NCI-H1048 (cell line): ENCODE data around the gene LRRC74A.

ENCODE experiments used
- DNase-seq: peaks from one replicate; lab custom pipeline; 2025; lab: John Stamatoyannopoulos, UW

LRRC74A gene

GRCh38 chr14:76826122-76826521 lies at the start of gene LRRC74A:
Gene LRRC74A, plus strand, starts transcription at chr14:76826408. Its CDS starts 290 bp downstream, at chr14:76826698.
- DNase-seq = no peak

GRCh38 chr14:76776428-76777251 lies 49.6 kb upstream of the LRRC74A start:
- DNase-seq = no peak

DNA sequence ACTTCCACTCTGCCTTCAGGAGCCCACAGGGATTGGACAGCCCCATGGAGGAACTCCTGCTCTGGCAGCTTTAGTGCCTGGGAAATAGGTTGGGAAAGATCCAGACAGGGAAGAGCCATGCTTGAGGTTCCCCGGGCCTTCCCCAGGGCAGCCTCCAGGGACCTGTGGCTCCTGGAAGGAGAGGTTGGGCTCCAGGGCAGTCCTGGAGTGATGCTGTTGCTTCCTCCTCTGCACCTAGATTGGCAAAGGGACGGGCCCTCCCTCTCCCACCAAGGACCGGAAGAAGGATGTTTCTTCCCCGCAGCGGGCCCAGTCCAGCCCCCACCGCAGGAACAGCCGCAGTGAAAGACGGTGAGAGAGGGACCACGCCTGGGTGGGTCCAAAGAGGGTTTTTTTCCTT lies 48.5 kb upstream of the LRRC74A start:
- no peak for DNase-seq

- DNase-seq = no peak
These were observed 47.5 kb upstream of the LRRC74A start for GRCh38 chr14:76778546-76779215.

DNA sequence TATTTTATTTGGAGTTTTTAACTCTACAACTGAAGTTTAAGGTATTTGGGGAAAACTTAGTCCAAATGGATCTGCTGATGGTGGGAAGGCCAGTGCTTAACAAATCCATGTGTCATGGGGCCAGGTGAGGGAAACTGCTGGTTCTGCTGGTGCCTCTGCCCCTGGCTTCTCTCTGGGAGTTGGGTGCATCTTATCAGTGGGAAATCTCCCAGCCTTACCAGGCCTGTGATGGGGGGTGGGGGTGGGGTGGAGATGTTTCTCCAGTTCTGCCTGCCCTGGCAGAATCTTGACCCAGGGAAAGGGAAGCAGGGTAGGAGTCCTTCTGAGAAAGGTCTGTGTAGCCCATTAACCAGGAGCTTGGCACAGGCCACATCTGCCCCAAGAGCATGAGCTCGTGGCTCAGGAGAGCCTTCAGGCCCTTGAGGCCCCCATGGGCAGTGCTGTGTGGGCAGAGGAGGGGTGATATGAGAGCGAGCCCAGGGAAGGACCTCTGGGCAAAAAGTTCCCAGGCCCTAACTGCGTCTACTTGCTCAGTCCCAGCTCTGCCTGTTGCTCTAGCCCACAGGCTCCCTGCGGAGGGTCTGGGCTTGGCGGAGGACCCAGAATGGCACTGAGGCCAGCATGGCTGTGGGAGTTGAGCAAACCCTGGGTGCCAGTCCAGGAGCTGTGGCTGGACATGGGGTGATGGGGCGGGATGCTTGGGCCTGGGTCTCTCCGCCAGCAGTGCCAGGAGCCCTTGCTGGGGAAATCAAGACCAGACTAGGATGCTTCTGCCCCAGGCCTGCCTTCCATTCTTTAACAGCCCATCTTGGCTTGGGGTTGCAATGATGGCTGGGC lies 46.8 kb upstream of the LRRC74A start:
- DNase-seq = no peak

GRCh38 chr14:76780058-76780345 lies 46.2 kb upstream of the LRRC74A start:
- no peak for DNase-seq

GRCh38 chr14:76780360-76780759 lies 45.8 kb upstream of the LRRC74A start:
- no peak for DNase-seq

DNA sequence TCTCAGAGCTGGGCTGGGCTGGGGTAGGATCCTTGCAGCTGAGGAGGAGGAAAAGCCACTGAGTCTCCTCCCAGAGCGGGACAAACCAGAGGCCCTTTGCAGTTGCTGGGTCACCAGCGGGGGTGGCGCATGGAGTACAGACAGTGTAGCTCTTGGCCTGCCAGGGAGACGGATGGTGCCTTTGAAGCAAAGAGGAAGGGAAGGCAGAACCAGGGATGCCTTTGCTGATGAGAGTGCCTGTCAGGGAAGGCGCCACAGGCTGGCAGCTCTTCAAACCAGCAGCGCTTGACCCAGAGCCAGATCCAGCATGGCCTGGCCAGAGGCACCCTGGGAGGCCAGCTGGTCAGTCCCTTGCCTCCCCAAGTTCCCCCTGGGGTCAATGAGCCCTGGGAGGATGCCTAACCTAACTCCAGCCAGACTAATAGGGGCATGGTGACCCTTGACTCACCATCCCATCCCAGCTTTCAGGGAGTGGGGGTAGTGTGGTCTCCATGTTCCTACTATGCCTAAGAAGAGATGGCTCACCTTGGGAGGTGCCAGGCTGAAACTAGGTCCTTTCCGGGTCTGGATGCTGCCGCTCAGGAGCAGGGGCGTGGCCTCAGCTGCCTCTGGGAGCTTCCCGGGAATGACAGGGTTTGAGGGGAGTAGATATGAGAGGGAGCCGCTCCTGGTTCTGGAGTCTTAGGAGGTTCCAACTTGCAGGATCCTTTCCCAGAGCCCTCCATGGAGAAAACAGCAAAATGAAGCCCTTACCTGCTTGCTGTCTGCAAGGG lies 45.1 kb upstream of the LRRC74A start:
- no peak for DNase-seq

DNA sequence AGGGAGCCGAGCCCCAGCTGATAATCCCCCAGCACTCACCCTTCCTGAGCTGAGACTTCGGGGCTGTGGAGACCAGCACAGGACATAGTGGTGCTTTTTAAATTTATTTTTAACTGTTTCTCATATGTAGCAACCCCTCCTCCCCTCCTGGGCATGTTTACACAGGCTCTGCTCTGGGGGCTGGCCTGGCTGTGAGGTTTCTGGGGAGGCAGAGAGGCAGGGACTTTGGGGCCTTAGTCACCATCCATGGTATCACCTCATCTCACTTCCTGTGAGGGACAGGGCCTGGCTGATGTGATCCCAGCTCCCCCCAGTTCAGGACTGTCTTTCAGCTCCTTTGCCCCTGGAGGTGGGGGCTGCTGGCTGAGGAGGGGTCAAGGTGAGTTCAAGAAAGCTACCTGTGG lies 44.6 kb upstream of the LRRC74A start:
- no peak for DNase-seq

- DNase-seq = no peak
These were observed 43.9 kb upstream of the LRRC74A start for GRCh38 chr14:76782115-76782884.

DNA sequence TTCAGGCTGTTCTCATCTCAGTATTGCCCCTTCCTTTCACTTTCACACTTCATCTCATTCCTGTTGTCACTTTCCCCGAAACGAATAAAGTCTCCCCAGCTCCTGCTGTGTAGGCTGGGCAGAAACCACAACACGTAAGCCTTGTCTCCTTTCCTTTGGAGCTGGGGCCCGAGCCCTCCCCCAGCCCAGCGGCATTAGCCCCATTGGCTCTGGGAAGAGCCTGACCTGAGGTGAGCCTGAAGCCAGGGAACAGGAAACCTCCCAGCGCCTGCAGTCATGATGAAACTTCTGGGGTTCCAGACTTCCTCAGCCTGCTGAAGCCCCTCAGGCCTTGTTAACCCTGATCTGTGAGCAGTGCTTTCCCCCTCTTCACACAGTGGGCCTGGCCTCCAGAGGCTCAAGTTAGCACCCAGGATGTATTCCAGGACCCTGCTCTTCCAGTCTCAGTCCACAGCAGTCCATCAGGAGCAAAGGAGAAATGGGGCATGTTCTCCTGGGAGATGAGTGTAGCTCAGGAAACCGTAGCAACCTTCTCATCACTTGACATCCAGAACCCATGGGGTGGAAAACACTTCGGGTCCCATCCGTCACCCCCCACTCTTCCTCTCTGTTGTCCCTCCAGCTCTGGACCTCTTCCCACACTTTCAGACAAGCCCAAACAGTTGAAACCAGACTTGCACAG lies 43.2 kb upstream of the LRRC74A start:
- no peak for DNase-seq

GRCh38 chr14:76784266-76784874 lies 41.8 kb upstream of the LRRC74A start:
- DNase-seq = no peak

DNA sequence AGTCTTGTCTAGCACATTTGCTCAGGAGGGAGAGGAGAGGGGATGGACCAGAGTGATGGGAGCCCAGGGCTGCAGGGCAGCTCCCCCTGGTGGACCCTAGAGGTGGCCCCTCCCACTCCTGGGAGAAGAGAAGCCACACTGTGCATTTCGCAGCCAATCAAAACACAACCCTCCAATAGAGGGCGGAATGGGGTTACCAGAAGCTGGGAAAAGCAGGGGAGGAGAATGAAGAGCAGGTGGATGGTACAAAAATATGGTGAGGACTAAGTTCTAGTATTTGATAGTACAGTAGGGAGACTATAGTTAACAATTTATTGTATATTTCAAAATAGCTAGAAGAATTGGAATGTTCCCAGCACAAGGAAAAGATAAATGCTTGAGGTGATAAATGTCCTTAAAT lies 41.3 kb upstream of the LRRC74A start:
- no peak for DNase-seq

GRCh38 chr14:76786601-76787000 lies 39.6 kb upstream of the LRRC74A start:
- DNase-seq = no peak

DNA sequence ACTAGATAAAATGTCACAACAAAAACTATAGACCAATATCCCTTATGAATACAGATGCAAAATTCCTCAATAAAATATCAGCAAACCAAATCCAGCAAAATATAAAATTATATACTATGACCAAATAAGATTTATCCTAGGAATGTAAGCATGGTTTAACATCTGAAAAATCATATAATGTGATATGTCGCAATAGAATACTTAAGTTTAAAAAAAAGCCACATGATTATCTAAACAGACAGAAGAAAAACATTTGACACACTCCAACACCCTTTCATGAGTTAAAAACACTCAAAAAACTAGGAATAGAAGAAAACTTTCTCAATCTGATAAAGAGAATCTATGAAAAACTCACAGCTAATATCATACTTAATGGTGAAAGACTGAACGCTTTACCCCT lies 33.8 kb upstream of the LRRC74A start:
- DNase-seq = no peak

- DNase-seq = no peak
These were observed 32.9 kb upstream of the LRRC74A start for GRCh38 chr14:76793324-76793723.

GRCh38 chr14:76793956-76794355 lies 32.3 kb upstream of the LRRC74A start:
- DNase-seq = no peak

DNA sequence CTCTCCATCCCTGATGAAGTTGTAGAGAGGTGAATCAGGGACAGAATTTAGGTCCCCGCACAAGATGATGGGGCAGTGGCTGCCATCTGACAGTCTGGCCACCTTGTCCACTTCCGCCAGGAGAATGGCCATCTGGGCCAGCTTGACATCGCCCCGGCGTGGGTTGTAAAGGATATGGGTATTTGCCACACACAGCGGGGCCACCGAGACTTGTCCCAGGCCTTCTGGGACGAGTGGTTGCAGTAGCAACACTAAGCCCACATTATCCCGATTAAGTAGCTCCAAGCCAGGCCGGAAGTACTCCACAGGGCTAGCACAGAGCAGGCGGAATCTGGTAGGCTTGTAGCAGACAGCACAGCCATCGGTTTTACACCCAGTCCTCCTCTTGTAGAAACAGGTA lies 19.8 kb upstream of the LRRC74A start:
- DNase-seq = no peak

GRCh38 chr14:76808011-76808410 lies 18.2 kb upstream of the LRRC74A start:
- DNase-seq = no peak

GRCh38 chr14:76808990-76809389 lies 17.2 kb upstream of the LRRC74A start:
- no peak for DNase-seq
